HCEC 1CT (cell line): ENCODE data around the gene KIF26A.
"Not testable (repeated sequence)": the region's sequence is repeated elsewhere in the genome, so short reads cannot be mapped to it uniquely, and the experiment has no call there.

Experiments
- DNase-seq: peaks from one replicate; pipeline ENCODE4 v3.0.0-alpha.2; 2017

KIF26A gene

DNA sequence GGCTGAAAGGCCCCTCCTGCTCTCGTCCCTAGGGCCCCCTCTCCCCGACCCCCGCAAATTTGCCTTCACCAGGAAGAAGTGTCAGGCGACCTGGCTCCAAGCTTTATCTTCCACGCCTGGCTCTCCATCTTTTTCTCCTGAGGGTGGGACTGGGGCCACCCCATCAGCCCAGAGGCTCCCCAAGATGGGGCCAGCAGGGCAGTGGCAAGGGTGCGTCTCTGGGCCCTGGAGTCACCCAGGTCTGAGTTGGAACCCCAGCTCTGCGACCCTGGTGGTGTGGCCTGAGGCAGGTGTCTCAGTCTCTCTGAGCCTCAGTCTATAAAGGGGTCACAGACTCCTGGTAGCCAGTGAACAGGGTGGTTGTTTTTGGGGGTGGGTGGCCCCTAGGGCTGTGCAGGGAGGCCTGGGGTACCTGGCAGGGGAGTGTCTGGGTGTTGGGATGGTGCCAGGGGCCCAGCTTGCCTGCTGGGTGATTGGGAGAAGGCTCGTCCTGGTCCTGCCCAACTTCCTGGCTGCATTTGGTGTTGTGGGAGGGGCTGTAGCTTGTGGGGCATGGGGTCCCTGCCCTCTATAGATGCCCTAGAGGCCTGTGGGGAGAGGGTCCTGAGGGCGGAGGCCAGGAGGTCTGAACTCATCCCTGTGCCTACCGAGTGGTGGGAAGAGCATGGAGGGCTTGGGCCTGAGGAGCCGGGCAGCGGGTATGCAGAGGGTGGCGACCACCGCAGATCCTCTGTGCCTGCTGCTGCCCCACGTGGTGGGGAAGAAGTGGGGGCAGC, 7.6 kb downstream of the KIF26A start:
- DNase-seq = no peak

DNA sequence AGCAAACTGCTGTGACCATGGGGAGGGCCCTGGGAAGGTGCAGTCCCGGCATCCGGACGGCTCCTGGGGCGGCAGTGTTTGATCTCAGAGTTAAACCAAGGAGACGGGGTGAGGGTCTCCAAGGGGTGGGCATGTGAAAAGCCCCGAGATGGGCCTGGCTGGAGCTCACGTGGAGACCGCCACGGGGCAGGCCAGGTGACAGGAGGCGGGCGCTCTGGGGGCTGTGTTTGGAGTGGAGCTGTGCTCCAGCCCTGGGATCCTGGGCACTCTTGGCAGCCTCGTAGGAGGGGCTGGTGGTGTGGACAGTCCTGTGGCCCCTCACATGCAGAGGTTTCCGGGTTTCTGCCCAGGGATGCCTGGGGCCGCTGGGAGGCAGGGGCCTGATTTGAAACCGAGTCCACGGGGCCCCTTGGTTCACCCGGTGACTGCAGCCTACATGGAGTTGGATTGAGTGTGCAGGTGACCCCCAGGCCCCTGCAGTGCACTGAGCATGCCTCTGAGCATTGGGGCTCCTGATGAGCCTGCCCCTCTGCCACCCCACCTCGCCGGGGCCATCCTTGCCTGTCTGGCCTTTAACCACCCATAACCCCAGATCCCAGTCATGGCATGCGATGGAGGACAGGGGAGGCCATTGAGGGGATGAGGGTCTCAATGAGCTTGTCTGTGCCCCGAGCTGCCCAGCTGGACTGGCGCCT, 8.4 kb downstream of the KIF26A start:
- no peak for DNase-seq

DNA sequence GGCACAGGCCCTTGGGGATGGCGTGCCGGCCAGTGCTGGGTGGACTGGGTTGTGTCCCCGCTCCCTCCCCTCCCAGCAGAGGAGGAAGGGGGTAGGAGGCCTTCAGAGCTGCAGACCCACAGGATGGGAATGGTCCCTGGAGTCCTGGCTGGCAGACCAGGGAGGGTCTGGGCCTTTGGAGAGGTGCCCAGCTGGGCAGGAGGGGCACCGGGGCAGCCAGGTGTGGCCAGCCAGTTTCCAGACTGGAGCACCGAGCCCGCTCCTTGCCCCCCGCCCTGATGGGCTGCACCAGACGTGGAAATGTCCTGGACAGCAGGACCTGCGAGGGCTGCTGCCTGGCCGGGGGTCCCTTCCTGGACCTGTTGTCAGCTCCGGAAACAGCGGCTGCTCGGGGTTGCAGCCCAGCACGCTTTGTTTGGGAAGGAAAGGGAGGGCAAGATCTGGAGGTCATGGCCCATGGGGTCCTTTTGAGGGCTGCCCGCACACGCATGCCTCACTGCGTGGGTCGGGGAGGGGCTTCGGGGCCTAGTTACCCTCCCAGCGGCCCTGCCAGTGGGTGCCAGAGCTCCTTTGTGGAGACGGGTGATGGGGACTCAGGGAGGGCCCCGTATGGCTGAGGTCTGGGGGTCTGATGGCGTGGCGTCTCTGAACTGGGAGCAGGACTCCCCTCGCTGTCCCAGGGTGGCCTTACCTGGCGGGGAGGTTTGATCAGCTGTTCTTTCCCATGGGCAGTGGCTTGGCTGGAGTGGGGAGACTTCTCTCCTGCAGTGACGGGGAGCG, 9.1 kb downstream of the KIF26A start:
- no peak for DNase-seq

DNA sequence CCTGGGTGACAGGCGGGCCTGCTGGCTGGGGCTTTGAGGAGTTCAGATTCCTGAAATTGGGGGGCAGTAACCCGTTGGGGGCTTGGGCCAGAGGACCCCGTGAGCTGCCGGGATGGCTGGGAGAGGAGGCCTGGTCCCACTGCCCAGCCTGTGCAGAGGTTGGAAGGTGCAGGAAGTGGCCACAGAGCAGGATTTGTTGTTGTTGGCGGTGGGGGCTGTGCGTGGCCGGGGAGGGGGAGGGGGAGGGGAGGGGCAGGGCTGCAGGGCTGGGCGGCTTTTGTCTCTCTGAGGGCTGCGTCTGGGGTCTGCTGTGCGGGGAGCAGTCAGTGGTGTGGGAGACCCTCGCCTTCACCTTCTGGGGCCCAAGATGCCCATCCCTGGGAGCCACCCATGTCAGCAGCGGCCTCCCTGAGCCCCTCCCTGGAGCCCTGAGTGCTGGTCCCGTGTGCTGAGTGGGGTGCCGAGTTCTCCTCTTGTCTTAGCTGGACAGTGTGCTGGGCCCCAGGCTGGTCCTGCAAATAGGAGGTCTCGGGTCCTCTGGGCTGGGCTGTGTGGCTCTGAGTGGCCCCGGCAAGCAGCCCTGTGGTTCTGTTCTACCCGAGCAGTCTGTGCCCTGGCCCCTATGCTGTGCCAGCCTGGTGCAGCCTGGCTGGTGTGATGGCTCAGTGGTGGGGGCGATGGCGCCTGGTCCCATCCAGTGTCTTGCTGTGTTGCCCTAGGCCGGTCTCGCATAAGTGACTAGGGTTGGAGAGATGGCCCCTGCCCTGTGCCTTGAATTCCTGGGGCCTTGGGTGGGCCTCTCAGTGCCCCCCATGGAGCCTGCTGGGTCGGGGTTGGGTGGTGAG, 10.3 kb downstream of the KIF26A start:
- no peak for DNase-seq

DNA sequence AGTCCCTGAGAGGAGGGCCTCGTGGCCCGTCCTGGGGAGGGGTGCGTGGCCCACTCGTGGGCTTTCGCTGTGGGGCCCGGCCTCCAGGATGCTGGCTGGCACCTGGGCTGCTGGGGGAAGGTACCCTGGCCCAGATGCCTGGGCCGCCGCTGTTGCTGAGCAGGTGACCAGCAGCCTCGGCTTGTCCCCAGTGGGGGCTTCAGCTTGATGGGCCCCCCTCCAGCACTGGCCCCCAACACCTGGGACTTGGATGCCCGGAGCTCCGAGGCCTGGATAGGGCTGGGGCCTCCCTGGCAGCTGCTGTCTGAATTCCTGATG, 10.8 kb downstream of the KIF26A start:
- DNase-seq = no peak

DNA sequence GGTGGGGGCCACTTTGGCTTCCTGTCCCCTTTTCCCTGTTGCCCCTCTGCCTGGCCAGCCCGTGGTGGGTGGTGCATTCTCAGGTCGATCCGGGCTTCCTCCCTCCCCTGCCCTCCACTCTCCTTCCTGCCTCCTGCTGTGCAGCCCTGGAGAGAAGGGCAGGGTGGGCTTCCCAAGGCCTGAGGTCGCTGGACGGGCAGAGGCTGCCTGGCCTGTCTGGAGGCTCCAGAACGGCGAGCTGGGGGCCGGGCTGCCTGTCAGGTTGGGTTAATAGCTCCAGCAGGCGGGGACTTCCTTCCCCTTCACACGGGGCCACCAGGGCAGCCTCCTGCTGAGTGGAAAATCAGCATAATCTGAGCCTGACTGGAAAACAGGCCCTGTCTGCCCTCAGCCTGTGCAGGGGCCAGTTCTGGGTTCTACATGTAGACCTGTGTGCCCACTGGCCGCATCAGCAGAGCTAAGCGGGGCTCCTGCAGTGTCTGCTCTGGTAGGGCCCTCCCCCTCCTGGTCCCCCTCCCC, 11.3 kb downstream of the KIF26A start:
- DNase-seq = no peak

DNA sequence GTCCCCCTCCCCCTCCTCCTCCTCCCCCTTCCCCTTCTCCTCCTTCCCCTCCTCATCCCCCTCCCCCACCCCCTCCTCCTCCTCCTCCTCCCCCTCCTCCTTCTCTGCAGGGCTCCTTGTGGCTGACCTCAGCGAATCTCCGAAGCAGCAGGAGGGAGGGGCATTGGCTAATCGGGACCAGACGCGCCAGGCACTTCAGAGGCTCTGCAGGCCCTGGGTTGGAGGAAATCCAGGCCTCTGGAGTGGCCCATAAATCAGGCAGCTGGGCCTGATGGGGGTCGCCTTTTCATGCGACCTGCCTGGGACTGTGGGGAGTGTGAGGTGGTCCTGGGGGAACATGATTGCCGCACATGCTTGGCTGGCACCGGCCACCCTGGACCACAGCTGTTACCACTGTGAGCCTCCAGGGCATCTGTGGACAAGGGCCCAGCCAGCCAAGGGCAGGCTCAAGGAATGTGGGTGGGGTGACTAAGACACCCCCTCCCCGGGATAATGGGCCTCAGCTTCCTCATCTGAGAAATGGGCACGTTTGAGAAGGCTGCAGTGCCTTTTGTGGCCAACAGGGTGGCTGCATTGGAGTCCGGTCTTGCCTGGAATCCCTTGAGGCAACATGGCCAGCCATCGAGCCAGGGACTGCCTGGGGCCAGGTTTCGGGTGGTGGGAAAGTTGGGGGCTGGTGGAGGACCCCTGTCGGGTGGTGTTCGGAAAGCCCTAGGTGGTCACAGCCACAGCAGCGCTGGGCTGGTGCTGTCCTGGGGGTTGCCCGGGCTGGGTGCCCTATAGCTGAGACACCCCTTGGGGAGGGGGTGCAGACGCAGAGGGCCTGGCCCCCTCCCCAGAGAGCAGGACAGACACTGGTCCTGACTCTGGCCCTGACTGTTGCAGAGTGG, 12.0 kb downstream of the KIF26A start:
- DNase-seq = no peak

DNA sequence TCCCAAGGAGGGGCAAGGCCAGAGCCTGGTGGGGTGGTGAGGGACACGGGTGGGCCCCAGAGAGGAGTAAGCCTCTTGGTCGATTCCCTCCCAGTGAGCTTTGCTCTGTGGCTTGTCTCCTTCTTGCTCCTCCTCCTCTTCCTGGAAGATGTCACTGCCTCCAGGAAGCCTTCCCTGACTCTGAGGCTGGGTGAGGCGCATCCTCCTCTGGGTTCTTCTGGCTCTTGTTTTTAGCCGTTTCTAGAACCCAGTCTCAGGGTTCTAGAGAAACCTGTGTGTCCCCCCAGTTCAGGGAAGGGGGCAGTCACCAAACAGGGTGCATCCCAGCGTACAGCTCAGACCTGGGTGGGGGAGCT, 12.6 kb downstream of the KIF26A start:
- no peak for DNase-seq

DNA sequence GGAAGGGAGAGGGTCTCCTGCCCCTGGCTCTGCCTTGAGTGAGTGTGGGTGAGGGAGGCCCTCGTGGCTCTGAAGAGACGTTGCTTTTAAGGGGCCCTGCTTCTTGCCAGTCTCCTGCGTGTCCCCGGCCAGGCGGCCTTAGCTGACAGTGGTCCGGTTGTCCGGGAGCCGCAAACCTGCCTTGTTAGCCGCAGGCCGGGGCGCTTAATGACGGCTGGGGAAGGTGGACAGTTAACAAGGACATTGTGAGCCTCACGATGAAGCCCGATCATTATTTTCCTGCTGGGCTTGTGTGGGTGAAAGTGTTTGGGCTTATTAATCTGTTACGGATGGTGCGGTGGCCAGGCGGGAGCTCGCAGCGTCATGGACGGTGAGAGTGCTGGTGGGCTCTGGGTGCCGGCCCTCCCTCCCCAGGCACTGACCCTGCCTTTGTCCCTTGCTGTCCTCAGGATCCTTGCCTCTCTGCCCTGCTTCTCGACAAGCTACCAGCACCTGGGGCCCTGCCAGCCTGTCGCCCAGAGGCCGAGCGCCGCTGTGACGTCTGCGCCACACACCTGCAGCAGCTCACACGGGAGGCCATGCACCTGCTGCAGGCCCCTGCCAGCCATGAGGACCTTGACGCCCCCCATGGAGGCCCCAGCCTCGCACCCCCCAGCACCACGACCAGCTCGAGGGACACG, 13.3 kb downstream of the KIF26A start:
- no peak for DNase-seq

DNA sequence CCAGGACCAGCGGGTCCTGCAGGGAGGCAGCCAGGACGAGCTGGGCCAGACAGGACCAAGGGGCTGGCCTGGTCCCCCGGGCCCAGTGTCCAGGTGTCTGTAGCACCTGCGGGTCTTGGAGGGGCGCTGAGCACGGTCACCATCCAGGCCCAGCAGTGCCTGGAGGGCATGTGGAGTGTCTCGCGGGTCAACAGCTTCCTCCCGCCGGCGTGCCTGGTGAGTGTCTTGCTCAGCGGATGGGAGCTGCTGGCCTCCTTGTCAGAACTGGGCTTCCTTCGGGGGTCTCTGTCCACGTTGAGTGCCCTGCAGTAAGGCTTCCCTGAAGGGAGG, 13.8 kb downstream of the KIF26A start:
- no peak for DNase-seq

DNA sequence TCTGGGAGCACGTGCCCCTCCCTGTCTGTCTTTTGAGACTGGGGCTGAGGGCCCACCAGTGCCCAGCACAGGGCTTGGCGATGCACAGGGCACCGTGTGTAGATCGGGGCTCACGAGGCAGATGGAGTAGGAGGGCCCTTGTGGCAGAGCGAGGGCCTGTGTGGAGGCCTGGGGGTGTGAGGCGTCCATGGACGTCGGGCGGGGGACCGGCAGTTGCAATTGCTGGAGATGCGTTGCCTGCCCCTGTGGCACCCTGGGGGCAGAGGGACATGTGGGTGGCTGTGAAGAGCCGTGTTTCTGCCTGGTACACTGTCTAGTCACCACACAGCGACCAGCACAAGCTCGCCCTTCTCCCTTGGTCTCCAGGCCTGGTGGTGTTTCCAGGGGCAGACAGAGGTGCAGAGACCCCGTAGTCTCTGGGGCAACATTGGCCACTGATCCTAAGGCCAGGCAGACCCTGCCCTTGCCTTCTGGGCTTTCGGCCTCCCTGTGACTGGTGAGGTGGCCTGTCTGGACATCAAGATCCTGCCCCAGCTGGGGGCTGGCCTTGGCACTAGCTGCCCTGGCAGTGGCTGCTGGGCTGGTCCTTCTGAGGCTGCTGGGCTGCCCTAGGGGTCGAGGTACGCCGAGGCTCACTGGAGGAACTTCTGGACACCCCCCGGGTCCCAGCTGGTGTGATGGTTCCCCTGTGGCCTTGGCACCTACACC, 14.5 kb downstream of the KIF26A start:
- DNase-seq = no peak

DNA sequence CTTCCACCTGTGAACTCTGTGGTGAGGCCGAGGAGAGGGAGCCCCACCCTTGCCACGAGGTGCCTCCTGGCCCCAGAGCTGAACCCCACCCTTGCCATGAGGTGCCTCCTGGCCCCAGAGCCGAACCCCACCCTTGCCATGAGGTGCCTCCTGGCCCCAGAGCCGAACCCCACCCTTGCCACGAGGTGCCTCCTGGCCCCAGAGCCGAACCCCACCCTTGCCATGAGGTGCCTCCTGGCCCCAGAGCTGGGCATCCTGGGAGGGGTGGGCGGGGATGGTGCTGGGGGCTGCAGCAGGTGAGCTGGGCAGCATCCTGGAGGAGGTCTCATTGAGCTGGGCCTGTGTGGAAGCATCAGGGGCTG, 15.0 kb downstream of the KIF26A start:
- not testable (repeated sequence) for DNase-seq

DNA sequence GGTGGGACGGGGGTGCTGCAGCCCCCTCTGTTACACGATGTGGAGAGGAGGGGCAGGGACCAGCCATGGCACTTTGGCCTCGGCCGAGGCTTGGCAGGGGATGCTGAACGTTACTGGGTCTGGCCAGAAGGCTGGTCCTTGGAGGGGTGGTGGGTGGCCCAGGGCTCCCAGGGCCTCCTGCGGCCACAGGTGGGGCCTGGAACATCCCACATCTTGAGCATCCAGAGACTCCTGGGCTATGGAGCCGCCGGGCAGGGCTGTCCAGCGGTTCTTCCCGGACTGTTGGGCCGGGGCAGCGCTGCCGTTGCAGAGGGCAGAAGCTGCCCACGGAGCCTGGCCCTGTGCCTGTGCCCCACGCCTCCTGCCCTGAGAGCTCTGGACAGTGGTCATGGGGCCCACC, 15.9 kb downstream of the KIF26A start:
- no peak for DNase-seq

DNA sequence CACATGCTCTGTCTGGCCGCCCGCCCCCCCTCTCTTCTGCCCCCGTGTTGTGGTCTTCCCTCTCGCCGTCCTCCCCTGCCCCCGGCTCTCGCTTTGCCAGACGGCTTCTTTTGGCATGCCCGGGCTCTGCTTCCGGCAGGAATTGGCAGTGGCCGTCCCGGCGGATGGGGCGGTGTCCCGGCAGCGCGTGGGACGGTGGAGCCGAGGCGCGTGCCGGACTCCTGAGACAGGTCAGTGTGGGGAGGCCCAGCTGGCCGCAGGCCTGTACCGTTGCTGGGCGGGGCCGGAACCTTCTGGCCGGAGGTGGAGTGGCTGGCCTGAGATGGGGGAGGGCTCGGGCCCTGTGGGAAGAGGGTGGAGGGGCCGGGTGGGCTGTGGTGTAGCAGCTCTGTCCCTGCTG, 17.1 kb downstream of the KIF26A start:
- DNase-seq = no peak

DNA sequence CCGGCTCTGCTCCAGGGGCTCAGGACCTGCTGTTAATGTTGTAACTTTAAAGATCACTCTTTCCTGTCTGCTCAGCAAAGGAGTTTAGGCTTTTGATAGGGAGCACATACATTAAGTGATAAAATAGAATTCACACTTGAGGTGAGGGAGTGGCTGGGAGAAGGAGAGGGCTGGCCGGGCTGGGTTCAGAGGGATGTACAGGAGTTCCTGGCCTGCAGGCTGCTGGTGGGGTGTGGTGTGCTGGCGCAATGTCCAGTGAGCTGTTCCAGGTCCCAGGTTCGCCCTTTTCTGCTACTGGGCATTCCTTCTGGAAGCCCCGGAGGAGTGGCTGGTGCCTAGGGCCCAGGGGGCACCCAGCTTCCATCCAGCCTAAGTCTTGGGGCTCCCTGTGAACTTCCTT, 17.8 kb downstream of the KIF26A start:
- DNase-seq = no peak

DNA sequence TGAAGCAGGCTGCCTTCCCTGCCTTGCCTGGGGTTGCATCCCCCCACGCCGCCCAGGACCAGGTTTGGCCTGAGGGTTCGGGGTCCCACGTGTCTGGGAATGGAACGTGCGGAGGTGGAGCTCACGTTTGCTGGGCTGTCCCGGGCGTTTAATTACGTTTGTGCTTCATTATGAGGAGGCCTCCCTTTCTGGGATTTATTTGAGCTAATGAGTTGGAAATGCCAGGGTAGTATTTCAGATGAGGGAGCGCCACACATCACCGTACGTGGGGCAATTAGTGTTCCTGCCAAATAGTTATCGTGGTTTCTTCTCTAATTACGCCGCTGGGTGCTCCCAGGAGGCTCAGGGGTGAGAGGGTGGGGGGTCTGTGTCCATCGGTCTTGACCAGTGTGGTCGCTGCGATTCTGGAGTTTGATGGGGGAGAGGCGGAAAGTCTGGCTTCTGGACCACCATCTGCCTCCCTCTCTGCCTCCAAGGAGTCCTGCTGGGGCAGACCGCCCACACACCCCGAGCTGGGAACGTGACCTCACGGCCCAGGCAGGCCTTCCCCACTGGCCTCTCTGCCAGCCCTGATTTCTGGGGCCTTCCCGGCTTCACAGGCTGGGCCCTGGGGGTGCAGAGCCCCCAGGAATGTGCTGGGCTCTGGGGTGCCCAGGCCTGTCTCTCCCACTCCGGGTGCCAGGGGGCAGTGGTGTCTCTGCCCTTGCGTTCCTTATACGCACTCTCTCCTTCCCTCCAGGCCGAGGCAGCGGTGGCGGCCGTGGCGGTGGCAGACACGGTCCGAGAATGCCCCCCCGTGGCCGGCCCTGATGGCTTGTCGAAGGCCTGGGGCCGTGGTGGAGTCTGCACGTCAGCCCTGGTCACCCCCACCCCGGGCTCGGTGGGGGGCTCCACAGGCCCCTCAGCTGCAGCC, 18.9 kb downstream of the KIF26A start:
- no peak for DNase-seq

DNA sequence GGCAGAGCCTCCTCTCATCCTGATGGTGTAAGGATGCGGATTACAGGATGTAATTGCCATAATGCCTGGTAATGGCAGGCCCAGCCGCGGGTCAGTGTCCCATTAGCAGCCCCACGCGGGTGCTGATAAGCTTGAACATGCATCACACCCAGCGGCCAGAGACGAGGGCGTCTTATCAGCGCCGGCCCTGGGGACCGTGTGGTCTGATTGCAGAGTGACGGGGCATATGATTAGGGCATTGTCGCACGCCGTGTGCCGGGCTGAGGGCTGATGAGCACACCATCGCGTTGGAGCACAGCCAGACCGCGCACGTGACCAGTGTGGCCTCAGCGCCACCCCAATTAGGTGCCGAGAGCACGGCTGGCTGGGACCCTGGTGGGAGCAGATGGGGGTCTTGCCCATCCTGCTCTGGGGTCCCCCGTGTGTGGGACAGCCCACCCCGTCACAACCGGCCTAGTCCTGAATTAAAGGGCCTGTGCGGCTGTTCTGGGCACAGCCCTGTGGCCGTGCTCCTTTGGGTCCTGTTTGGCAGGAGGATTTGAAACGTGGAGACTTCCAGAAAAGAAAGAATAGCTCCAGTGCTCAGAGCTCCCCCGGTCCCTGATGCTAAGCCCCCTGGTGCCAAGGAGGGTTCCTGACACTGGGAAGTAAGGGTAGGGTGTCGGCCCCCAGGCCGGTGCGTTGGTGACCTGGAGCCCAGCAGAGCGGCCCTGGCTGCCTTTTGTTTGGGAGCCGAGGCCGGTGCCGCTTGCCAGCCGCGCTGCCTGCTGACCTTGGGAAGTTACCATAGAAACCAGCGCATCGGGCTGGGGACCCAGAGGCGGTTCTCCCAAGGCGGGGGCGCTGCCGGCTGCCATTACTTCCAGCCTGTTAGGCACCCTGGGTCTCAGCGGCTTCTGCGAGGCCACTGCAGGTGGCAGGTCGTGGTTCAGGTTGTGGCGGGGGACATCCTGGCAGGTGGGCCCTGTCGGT, 20.7 kb downstream of the KIF26A start:
- no peak for DNase-seq

DNA sequence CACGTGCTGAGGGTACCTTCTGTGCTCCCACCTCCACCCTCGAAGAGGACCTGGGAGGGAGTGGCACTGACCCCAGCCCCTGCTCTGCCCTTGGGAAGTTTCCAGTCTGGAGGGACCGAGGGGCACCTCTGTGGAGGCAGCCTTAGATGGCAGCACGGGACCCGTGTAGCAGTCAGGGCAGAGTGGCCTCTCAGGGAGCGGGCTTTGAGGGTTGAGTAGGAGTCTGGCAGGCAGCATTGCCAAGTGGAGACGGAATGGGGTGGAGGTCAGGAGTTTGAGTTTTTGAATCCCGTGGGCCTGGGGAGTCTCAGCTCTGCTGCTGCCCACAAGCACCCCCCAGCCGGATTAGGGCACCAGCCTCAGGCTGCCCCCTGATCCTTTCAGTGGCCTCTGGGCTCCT, 21.6 kb downstream of the KIF26A start:
- no peak for DNase-seq
